AML-193 (cell line): ENCODE measurements around the gene PCDHAC2.

ENCODE experiments used
- DNase-seq, 2 experiments: peaks; one replicate each; lab custom pipeline; 2025; lab: John Stamatoyannopoulos, UW

The PCDHAC2 gene, protein sequence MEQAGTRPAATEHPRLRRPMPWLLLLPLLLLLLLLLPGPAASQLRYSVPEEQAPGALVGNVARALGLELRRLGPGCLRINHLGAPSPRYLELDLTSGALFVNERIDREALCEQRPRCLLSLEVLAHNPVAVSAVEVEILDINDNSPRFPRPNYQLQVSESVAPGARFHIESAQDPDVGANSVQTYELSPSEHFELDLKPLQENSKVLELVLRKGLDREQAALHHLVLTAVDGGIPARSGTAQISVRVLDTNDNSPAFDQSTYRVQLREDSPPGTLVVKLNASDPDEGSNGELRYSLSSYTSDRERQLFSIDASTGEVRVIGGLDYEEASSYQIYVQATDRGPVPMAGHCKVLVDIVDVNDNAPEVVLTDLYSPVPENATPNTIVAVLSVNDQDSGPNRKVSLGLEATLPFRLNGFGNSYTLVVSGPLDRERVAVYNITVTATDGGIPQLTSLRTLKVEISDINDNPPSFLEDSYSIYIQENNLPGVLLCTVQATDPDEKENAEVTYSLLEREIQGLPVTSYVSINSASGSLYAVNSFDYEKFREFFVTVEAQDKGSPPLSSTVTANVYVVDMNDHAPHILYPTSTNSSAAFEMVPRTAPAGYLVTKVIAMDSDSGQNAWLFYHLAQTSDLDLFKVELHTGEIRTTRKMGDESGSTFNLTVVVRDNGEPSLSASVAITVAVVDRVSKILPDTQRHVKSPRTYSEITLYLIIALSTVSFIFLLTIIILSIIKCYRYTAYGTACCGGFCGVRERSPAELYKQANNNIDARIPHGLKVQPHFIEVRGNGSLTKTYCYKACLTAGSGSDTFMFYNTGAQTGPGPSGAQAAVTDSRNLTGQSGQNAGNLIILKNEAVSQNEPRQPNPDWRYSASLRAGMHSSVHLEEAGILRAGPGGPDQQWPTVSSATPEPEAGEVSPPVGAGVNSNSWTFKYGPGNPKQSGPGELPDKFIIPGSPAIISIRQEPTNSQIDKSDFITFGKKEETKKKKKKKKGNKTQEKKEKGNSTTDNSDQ

DNA sequence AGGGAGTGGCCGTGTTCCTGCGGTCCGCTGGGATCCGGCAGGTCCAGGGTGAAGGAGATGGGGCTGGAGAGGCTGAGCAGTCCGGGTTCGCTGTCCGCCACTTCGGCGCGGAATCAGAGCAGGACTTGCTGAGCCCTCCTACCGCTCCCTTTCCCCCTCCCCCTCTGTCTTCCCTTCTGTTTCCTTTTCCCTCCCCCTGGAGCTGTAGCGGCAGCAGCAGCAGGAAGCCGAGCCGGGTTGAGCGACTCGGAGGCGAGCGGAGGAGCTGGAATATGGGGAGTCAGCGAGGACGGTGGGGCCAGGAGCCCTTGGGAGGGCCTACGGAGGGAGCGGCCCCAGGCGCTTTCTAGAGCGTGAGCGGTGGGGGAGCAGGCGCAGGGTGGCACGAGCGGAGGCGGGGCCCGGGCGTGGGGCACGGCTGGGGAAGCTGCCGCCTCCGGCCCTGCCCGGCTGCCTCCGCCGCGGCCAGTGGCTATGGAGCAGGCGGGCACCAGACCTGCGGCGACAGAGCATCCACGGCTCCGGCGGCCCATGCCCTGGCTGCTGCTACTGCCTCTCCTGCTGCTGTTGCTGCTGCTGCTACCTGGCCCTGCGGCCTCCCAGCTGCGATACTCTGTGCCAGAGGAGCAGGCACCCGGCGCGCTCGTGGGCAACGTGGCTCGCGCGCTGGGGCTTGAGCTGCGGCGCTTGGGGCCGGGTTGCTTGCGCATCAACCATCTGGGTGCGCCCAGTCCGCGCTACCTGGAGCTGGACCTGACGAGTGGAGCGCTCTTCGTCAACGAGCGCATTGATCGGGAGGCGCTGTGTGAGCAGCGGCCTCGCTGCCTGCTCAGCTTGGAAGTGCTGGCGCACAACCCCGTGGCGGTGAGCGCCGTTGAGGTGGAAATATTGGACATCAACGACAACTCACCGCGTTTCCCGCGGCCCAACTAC is at the start of gene PCDHAC2:
PCDHAC2 (plus strand) TSS at position 184 of the 933 bp plus-strand sequence; CDS start at position 475, 291 bp downstream.
- no peak for DNase-seq

DNA sequence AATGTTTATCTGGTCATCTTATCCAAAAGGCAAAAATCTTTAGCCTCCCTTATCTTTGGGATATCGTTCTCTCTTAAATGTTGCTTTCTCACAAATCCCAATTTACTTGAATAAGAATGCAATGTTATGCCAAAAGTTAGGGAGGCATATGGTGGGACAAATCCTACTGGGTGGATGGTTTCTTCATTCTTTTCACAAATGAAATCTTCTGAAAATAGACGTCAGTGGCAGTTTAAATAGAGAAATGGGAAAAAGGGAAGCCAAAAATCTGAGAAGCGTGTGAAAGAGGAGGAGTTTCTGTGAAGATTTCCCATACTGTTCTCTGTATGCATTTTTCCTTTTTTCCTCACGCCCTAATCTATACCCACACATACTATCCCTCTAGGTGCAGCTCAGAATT is 42.7 kb upstream of the PCDHAC2 start:
- no peak for DNase-seq

DNA sequence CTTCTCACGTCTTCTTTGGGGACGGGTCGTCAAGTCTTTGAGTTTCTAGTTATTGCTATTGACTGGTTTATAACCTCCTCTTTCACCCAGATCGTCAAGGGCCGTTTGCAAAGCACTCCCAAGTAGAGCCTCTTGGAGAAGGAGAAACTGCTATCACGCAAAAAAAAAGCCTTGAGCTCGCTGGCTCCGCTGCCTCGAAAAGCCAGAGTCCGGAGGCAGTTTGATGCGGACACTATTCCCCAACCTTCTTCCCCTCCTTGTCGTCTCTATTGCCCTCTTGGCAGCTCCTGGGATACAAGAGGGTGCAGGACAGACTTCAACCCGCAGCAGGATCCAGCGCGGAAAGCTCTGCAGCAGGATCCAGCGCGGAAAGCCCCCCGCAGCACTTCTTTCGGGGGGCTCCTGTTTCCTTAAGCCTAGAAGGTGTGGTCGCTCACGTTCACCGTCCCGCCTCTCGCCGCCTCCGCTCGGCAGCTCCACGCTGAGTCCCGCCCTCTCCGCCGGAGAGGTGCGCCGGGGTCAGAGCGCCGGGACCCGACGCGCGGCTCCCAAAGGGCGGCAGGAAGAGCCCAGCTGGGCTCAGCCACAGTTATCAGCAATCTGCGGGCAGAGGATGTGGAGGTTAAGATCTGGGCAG is 40.4 kb upstream of the PCDHAC2 start, which contains the start of gene PCDHAC1:
PCDHAC1 (plus strand) TSS at position 494 of the 637 bp plus-strand sequence. CDS start 594 bp downstream, outside the sequence.
- DNase-seq = no peak

DNA sequence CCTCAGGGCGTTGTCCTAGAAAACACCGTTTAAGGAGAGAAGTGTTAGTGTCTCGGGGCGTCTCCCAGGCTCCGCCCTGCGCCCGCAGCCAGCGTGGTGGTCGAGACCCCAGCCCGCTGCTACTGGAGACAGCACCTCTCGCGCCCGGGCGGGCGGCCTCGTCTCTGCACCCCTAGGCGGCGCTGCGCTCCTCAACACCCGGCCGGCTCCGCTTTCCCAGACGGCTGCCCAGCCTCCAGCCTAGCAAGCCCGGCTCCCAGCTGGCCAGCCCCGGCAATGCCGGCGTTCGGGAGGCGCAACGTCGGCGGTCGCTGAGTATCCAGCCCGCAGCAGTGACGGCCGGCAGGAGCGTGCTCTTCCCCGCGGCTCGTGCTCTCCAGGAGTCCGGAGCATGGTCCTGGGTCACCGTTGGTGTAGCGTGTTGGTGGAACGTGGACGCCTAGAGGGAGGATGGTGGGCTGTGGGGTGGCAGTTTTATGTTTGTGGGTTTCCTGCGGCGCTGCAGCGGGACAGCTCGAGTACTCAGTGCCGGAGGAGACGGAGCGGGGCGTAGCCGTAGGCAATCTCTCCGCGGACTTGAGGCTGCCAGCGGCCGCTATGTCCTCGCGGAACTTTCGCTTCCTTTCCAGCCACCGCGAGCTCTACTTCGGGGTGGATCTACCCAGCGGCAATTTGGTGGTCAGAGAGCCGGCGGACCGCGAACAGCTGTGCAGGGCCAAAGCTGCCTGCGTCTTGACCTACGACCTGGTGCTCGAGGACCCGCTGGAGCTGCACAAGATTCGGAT is 39.6 kb upstream of the PCDHAC2 start:
- no peak for DNase-seq

DNA sequence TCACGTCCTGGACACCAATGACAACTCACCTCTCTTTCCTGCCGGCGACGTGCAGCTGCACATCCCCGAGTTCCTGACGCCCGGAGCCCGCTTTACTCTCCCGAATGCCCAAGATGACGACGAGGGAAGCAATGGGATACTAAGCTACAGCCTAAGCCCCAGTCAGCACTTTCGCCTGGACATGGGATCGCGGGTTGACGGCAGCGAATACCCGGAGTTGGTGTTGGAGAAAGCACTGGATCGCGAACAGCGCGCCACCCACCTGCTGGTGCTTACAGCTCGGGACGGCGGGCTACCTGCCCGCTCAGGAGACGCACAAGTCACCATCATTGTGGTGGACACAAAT is 39.1 kb upstream of the PCDHAC2 start:
- DNase-seq = no peak

DNA sequence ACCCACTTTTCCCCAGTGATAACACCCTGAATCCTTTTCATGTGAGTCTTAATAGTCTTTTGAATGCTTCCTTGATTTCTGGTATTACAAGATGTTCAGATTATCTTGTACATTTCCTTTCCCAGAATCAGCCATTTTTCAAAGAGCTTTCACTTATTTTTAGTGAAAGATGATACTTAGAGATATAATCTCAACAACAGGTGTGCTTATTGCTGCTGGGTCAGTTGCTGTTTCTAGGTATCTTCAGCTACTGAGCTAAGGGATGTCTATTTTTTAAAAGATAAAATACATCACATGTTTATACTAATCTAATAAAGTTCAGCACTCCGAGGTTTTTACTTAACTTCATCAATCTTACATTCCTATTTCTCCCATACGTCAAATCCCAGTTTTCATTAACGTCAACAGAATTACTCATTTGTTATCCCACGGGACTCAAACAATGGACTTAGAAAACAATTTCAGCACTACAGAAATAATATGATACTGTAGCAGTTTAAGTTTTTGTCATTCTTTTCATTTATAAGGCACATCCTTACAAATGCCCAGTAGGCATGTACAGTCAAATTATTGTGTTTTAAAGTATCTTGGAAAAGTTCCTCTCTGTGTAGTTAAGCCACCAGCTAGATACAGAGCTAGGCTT is 31.2 kb upstream of the PCDHAC2 start:
- no peak for DNase-seq

DNA sequence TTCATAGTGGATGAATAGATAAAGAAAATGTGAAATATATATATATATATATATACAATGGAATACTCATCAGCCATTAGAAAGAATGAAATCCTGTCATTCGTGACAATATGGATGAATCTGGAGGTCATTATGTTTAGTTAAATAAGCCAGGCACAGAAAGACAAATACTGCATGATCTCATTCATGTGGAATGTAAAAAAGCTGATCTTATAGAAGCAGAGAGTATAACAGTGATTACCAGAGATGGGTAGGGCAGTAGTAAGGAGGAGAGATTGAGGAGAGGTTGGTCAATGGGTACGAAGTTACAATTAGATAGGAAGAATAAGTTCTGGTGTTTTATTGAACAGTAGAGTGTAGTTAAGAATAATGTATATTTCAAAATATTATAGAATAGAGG is 19.7 kb upstream of the PCDHAC2 start:
- no peak for DNase-seq

DNA sequence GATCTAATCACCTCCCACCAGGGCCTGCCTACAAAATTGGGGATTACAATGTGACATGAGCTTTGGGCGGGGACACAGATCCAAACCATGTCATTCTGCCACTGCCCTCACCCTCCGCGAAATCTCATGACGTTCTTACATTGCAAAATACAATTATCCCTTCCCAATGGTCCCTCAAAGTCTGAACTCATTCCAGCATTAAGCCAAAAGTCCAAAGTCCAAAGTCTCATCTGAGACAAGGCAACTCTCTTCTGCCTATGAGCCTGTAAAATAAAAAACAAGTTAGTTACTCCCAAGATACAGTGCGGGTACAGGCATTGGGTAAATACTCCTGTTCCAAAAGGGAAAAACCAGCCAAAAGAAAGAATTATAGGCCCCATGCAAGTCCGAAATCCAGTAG is 14.6 kb upstream of the PCDHAC2 start:
- DNase-seq = no peak

DNA sequence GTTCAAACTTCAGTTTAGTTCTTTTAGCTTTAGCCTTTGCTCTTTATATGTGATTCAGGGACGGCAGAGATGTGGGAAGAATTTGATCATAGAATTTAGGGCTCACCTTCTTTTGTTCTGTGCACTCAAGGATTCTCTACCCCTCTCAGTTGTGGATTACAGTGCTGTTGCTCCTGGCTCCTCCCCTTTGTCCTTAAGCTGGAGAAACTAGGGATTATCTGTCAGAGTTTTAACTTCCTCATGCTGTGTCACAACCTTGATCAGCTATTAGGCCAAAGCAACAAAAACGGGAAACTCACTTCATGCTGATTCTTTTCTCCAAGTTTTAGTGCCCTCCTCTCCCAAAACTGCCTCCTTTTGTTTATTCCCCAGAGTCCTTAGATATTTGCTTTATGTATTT is 13.0 kb upstream of the PCDHAC2 start:
- no peak for DNase-seq

DNA sequence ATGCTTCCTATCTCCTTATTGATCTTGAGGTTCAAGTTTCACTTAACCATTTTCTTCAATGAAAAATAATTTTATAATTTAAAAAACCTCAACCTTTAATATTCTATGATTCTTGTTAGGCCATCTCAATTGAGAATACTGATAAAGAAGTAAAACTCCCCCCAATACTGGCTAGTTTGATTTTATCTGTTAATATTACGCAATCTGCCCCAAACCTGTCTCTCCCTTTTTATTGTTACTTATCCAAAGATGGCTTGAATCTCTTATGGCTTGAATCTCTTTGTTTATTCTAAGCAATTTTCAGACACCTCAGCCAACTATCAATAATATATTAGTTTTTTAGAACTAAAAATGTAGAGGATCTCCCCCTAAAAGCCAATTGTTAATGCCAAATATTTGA is 4.1 kb upstream of the PCDHAC2 start:
- DNase-seq = no peak

DNA sequence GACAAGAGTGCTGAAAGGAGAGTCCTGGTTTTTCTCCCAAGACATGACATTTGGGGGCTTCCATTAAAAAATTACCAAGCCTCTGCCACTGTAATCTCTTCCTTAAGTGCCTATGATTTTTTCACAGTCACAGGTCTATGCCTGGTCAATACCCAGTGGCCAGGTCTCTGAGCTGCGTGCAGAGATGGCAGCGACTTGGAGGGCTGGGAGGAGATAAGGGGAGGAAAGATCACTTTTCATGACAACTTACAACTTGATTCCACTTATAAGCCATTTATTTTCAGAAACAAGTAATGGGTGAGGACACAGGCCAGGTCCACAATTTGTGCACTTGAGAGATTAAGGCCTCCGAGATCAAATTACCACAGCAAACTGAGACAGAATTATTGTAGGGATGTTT is 1.9 kb upstream of the PCDHAC2 start:
- no peak for DNase-seq

DNA sequence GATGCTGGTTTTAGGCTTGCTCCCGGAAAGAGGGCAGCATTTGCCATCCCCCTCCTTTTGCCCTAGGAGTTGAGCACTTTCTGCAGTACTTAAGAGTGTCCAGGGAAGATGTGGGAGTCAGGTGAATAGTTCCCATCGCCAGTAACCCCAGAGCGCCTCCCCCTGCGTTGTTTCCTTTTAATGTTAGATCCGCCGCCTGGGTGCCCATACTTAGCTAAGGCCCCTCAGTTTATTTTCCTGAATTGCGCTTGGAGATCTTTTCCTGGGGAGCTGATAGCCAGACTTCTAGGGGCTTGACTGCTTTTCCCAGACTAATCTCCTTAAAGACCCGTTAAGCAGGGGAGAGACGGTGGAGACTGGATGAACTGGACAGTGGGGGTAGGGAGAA is 377 bp upstream of the PCDHAC2 start:
- DNase-seq = no peak

DNA sequence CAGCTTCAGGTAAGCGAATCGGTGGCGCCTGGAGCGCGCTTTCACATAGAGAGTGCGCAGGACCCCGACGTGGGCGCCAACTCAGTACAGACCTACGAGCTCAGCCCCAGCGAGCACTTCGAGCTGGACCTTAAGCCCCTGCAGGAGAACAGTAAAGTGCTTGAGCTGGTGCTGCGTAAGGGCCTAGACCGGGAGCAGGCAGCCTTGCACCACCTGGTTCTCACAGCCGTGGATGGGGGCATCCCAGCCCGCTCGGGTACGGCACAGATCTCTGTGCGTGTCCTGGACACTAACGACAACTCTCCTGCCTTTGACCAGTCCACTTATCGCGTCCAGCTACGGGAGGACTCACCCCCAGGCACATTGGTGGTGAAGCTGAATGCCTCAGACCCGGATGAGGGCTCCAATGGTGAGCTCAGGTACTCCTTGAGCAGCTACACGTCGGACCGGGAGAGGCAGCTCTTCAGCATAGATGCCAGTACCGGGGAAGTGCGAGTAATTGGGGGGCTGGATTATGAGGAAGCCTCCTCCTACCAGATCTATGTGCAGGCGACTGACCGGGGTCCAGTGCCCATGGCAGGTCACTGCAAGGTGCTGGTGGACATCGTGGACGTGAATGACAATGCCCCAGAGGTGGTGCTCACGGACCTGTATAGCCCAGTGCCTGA is 1.1 kb downstream of the PCDHAC2 start:
- DNase-seq = no peak

DNA sequence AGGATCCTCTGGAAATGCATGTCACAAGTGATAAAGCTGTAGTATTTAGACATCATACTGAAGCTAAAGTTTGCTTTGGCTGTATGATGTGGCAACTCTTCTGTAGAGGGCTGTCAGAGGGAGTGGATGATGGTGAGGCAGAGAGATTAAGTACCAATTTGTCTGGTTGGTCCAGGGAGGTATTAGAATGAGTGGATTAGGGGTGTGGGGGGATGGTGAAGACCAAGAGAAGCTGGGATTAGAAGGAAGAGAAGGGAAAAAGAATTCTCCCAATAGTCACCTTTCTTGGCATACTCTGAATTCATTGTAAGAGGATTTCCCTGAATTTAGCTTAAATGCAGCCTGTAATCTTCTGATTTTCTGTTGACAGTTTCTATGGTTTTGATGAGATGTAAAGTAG is 3.6 kb downstream of the PCDHAC2 start:
- no peak for DNase-seq

DNA sequence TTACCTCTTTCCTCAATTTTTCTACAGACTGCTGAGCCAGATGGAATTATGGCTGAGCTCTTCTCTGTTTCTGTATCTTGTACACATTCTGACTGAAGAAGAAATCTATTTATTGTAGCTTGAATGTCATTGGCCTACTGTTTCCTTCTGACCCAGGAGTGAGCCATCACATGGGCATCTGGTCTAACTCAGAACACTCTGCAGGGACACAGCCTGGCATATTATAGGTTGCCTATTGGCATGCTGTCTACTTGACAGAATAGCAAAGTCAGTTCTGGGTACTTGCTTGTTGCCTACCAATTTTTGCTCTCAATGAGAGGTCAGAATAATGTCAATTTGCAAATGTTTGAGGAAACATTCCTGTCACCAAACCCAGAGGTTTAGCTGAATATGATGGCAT is 7.3 kb downstream of the PCDHAC2 start:
- DNase-seq = no peak

DNA sequence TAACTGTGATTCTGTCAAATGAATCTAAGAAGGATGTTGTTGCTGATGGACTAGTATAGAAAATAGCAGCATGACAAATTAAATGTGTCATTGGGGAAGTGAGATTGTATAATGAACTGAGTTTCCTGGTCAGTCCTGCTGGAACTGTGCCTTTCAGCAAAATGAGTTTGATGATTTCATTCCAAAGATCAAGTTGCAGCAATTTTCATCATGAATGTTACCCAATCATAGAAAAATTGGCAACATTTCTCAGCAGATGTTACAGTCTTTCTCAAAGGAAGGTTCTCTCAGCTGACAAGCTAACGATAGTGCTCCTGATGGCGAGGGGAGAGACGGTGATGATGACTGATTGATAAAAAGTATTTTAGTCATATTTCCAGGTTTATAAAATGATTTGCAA is 10.7 kb downstream of the PCDHAC2 start:
- DNase-seq = no peak

DNA sequence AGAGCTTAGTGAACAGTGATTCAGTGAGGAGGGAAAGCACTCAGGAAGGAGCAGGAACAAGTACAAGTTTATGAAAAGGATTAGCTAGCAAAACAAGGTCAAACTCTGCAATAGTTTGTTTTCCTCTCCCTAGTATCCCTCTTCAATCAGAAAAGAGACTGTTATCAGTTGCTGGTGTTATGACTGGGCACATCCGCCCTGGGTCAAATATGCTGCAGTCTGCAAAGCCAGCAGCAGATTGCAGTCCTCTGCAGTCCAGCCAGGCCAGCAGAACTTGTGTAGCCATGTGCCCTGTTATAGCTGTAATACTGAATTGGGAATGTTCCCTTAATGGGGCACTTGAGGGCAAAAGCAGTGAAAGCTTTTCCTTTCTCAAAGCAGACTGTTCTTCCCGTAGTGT is 12.0 kb downstream of the PCDHAC2 start:
- DNase-seq = no peak

DNA sequence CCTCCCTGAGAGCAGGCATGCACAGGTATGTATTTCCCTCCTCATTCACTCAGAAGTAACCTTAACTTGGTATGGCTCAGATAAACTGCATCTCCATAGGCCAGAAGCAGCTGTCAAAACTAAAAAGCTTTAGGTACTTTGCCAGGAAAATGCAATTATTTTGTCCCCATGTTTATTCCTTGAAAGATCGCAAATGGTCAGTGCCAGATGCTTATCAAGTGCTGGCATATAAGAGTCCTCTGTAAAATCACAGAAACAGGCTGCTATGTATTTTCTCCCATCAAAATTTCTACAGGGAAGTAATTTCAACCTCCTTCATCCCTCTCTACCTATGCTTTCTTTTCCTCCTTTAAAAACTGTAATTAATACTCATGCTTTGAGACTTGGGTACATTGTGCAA is 12.7 kb downstream of the PCDHAC2 start:
- DNase-seq = no peak

DNA sequence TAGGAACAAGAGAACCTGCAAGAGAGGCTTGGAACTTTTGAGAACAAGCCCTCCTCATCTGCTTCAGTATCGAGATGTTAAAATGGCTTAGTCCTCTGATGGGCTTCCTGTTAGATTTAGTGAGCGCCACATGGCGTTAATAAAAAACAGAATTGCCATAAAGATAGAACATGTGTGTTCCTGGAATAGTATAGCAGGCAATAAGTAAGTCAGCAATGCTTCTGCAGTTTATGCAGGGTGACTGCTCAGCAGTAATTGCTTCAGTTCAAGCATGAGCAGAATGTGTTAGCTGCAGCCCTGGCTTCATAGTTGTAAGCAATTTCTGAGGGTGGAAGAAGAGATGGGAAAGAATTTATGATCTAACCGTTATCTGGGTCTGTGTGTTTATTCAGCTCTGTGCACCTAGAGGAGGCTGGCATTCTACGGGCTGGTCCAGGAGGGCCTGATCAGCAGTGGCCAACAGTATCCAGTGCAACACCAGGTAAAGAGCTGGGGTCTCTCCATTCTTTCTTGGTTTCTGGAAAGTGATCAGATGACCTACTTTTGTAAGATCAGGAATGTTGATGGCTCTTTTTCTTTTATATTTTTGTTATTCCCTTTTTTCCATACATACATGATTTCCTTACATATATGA is 15.9 kb downstream of the PCDHAC2 start:
- no peak for DNase-seq
